HCT116 (cell line): ENCODE measurements around the gene POLR3A.

ENCODE experiments used
- CEBPB ChIP-seq: IDR thresholded peaks from 2 replicates; pipeline ENCODE4 v1.6.1; 2012; ENCODE audit warnings: low read depth
- CTCF ChIP-seq, 3 experiments: fragments of 200-600 bp in 1 of 3; sonication (generic) in 1 of 3; IDR thresholded peaks in 2 of 3; conservative IDR thresholded peaks in 1 of 3; 2 replicates each; pipeline ENCODE4 v1.5.1; 2012 to 2017; ENCODE audit warnings: low read depth in 2 of 3, low read length in 2 of 3, antibody characterized with exemption in 1 of 3, borderline replicate concordance in 1 of 3, control low read depth in 1 of 3, mild to moderate bottlenecking in 1 of 3, mixed read lengths in 1 of 3, mixed run types in 1 of 3, moderate library complexity in 1 of 3; ENCODE audit not compliant: insufficient read depth in 1 of 3
- EZH2 ChIP-seq: fragments of 200-600 bp; sonication (generic); IDR thresholded peaks from 2 replicates; pipeline ENCODE4 v1.6.1; 2017; ENCODE audit warnings: antibody characterized with exemption, mixed run types
- EZH2phosphoT487 ChIP-seq: fragments of 200-600 bp; IDR thresholded peaks from 2 replicates; pipeline ENCODE4 v1.6.1; 2018; ENCODE audit warnings: antibody characterized with exemption, borderline replicate concordance
- MAX ChIP-seq: IDR thresholded peaks from 2 replicates; pipeline ENCODE4 v1.6.1; 2012
- POLR2A ChIP-seq: IDR thresholded peaks from 2 replicates; pipeline ENCODE4 v1.7.0; 2011; ENCODE audit warnings: borderline replicate concordance; ENCODE audit not compliant: insufficient read depth, insufficient read length; ENCODE audit errors: extremely low read depth
- POLR2AphosphoS5 ChIP-seq: IDR thresholded peaks from 2 replicates; pipeline ENCODE4 v1.6.1; 2011; ENCODE audit warnings: mild to moderate bottlenecking, low read depth, low read length, moderate library complexity
- TCF7L2 ChIP-seq: IDR thresholded peaks from 2 replicates; pipeline ENCODE4 v1.7.0; 2011; ENCODE audit warnings: borderline replicate concordance, inconsistent platforms; ENCODE audit not compliant: insufficient read depth, insufficient read length; ENCODE audit errors: extremely low read depth
- YY1 ChIP-seq: IDR thresholded peaks from 2 replicates; pipeline ENCODE4 v1.6.1; 2011; ENCODE audit warnings: low read length, low read depth, moderate library complexity, mild to moderate bottlenecking; ENCODE audit not compliant: insufficient replicate concordance; ENCODE audit errors: extremely low read depth

GRCh38 chr10:78045237-78045636 lies 15.9 kb upstream of the POLR3A start:
- TF ChIP-seq POLR2AphosphoS5 = no peak
- no peak for TF ChIP-seq CTCF (IDR thresholded peaks at IDR 0.05 in 2 of 3, conservative IDR thresholded peaks at IDR 0.05 in 1 of 3; ENCODE audit: borderline replicate concordance in 1 of 3, insufficient read depth in 1 of 3, low read depth in 2 of 3, low read length in 2 of 3)
- TF ChIP-seq POLR2A = no peak
- TF ChIP-seq MAX = no peak
- TF ChIP-seq YY1 = no peak
- no peak for TF ChIP-seq EZH2
- TF ChIP-seq TCF7L2 = no peak
- no peak for TF ChIP-seq EZH2phosphoT487
- no peak for TF ChIP-seq CEBPB
